ENCODE results near the gene EVC. TPM values are rescaled to one million over a fixed set of nuclear protein-coding genes. Genes with fewer than 3 reads are reported as not detected.

The EVC gene
- total and polyA plus RNA-seq, 2 donors from 2014 or later = 7.8 to 159 TPM

DNA sequence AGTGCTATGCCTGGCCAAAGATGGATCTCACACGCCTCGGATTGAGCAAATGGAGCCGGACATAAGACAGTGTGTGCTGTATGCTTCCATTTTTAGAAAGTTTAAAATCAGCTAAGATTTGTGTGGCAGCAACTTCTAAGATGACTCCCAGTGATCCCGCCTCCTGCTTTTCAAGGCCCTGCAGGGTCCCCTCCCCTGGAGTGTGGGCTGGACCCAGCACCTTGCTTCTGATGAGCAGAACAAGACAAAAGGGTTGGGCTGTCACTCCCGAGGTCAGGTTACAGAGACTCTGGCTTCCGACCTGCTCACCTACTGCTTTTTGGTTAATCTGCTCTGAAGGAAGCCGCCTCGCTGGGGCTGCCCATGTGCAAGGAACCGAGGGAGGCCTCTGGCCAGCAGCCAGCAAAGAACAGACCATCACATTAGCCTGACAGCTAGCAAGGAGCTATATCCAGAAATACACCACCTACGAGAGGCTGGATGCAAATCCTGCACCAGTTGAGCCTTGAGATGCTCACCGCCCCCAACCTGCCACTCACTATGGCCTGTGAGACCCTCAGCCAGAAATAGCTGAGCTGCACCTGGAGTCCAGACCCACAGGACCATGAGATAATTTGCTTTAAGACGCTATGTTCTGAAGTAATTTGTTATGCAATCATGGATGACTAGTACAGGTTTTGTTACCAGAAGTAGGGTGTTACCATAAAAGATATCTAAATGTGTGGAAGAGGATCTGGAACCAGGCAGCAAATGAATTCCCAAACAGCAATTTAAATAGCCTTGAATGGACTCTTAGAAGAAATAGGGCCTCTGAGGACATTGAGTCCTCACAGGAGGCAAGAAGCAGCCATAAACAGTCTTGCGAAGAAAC, 134.3 kb downstream of the EVC start:
- Histone ChIP-seq H3K27ac (ENCODE audit: low read depth in 2 of 2, low read length in 2 of 2) (no peak overlapping the region), H3K4me3 (ENCODE audit: low read length in 3 of 3) (no peak overlapping the region), H3K36me3 (ENCODE audit: control insufficient read depth in 2 of 3, insufficient read depth in 3 of 3, low read length in 3 of 3) (no peaks in the 10 kb centered on the region), H3K27me3 (ENCODE audit: control insufficient read depth, insufficient read depth, low read length) (no peaks in the 10 kb centered on the region), H3K9me3 (ENCODE audit: control insufficient read depth in 2 of 3, insufficient read depth in 1 of 3, low read length in 3 of 3) (no peaks in the 10 kb centered on the region), H3K9ac (ENCODE audit: low read length in 3 of 3) (no peak overlapping the region), H3K4me1 (ENCODE audit: control insufficient read depth in 2 of 3, insufficient read depth in 2 of 3, low read depth in 1 of 3, low read length in 3 of 3) (peaks cover 0 to 3% (median 0%) of the 10 kb centered on the region in 3 donors)
- intact Hi-C loops (cut with DNase I) = no loop called here
- FAIRE-seq = no peak
- TF ChIP-seq, protein P1, sequence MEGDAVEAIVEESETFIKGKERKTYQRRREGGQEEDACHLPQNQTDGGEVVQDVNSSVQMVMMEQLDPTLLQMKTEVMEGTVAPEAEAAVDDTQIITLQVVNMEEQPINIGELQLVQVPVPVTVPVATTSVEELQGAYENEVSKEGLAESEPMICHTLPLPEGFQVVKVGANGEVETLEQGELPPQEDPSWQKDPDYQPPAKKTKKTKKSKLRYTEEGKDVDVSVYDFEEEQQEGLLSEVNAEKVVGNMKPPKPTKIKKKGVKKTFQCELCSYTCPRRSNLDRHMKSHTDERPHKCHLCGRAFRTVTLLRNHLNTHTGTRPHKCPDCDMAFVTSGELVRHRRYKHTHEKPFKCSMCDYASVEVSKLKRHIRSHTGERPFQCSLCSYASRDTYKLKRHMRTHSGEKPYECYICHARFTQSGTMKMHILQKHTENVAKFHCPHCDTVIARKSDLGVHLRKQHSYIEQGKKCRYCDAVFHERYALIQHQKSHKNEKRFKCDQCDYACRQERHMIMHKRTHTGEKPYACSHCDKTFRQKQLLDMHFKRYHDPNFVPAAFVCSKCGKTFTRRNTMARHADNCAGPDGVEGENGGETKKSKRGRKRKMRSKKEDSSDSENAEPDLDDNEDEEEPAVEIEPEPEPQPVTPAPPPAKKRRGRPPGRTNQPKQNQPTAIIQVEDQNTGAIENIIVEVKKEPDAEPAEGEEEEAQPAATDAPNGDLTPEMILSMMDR (IDR thresholded peaks at IDR 0.05; ENCODE audit: borderline replicate concordance, extremely low read depth, insufficient read depth) = no peak
- peak in 1 of 5 donors; percentile 21 for DNase-seq

DNA sequence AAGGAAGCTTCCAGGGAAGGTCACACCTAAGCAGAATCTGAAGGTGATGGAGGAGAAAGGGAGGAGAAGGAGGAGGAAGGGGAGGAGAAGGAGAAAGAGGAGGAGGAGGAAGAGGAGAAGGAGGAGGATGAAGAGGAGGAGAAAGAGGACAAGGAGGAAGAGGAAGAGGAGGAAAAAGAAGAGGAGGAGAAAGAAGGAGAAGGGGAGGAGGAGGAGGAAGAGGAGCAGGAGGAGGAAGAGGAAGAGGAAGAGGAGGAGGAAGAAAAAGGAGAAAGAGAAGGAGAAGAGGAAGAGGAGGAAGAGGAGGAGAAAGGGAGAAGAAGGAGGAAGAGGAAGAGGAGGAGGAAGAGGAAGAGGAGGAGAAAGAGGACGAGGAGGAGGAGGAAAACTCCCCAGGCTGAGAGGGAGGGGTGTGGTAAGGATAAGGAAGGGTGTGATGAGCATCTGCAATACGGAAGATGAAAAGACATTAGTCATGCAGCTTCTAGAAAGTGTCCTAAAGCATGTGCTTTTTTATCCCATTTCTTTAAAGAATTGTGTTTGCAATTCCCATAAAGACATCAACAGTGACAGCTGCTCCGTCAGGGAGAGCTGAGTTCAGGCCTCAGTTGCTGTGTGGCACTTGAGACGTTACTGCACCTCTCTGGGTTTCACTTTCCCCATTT, 140.8 kb downstream of the EVC start:
- H3K9ac ChIP-seq (ENCODE audit: low read length in 3 of 3) = no peak overlapping the region
- FAIRE-seq (no peak), DNase-seq (no peak)
- peaks cover 0 to 2% (median 0%) of the 10 kb centered on the region in 3 donors for H3K36me3 ChIP-seq (ENCODE audit: control insufficient read depth in 2 of 3, insufficient read depth in 3 of 3, low read length in 3 of 3)
- H3K4me3 ChIP-seq (ENCODE audit: low read length in 3 of 3) = no peak overlapping the region
- TF ChIP-seq, protein P1 (IDR thresholded peaks at IDR 0.05; ENCODE audit: borderline replicate concordance, extremely low read depth, insufficient read depth) = no peak
- H3K27me3 ChIP-seq (ENCODE audit: control insufficient read depth, insufficient read depth, low read length) = no peaks in the 10 kb centered on the region
- no peaks in the 10 kb centered on the region for H3K4me1 ChIP-seq (ENCODE audit: control insufficient read depth in 2 of 3, insufficient read depth in 2 of 3, low read depth in 1 of 3, low read length in 3 of 3)
- intact Hi-C loops (cut with DNase I) = no loop called here
- H3K9me3 ChIP-seq (ENCODE audit: control insufficient read depth in 2 of 3, insufficient read depth in 1 of 3, low read length in 3 of 3) = no peaks in the 10 kb centered on the region
- H3K27ac ChIP-seq (ENCODE audit: low read depth in 2 of 2, low read length in 2 of 2) = no peak overlapping the region

DNA sequence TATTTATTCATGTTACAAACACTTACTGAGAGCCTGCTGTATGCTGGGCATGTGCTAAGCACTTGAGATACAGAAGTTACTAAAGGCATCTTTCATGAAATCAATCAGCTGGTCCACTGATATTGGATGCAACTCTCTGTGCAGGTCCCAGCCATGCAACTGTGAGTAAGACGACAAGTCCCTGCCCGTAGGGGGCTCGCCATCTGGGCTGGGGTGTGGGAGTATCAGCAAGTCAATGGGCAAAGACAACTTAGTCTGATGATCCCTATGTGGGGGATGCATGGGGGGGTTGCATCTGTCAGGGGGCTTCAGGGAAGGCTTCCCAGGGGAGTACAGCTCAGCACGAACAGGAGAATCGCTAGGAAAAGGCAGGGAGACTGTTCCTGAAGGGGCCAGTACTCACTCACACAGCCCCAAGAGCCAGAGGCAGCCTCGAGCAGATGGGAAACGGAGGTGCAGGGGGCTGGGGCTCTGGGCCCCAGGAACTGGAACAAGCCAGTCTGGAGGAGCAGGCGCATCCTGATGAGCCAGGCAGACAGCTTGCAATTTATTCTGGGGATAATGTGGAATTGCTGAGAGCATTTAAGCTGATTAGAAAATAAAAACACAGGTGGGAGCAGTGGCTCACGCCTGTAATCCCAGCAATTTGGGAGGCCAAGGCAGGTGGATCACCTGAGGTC, 141.7 kb downstream of the EVC start:
- intact Hi-C loops (cut with DNase I) = no loop called here
- Histone ChIP-seq H3K9me3 (ENCODE audit: control insufficient read depth in 2 of 3, insufficient read depth in 1 of 3, low read length in 3 of 3) (peaks cover 0 to 2% (median 0%) of the 10 kb centered on the region in 3 donors), H3K4me3 (ENCODE audit: low read length in 3 of 3) (no peak overlapping the region), H3K27ac (ENCODE audit: low read depth in 2 of 2, low read length in 2 of 2) (no peak overlapping the region), H3K36me3 (ENCODE audit: control insufficient read depth in 2 of 3, insufficient read depth in 3 of 3, low read length in 3 of 3) (peaks cover 0 to 2% (median 0%) of the 10 kb centered on the region in 3 donors), H3K9ac (ENCODE audit: low read length in 3 of 3) (no peak overlapping the region), H3K4me1 (ENCODE audit: control insufficient read depth in 2 of 3, insufficient read depth in 2 of 3, low read depth in 1 of 3, low read length in 3 of 3) (no peaks in the 10 kb centered on the region), H3K27me3 (ENCODE audit: control insufficient read depth, insufficient read depth, low read length) (no peaks in the 10 kb centered on the region)
- TF ChIP-seq, protein P1 (IDR thresholded peaks at IDR 0.05; ENCODE audit: borderline replicate concordance, extremely low read depth, insufficient read depth) = no peak
- FAIRE-seq (no peak), DNase-seq (no peak)
